Measurements from ENCODE around the gene MYO9A.

Gene MYO9A

DNA sequence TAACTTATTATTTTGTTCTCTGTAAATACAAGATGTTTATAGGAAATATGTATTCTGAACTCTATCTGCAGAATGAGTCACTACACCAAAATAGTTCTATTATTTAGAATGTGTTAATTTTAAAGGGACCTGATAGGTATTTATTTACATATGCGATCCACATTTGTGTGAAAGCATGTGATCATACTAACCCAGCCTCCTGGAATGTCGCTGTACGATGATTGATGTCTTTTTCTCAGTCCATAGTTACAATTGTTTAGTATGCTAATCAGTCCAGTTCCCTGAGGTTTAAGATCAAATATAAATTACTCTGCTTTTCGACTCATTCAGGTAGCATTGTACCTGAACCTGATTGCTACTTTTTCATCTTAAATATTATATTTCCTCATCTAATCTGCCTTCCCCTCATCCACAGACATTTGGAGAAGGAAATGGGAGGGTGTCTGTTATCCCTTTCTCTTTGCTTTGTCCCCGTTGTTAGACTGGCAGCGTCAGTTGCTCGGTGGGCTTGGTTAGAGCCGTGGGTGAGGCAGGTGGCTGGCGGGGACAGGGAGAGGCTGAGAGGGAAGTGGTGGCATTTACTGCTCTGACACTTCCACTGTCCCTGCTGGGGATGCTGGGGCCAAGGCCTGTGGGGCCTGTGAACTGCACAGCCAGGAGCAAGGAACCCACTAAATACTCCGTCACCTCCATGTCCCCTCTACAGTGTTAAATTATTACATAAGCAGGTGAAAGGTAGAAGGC lies 335.4 kb downstream of the MYO9A start:
- DNase-seq (ENCODE audit: low spot score): no peak

DNA sequence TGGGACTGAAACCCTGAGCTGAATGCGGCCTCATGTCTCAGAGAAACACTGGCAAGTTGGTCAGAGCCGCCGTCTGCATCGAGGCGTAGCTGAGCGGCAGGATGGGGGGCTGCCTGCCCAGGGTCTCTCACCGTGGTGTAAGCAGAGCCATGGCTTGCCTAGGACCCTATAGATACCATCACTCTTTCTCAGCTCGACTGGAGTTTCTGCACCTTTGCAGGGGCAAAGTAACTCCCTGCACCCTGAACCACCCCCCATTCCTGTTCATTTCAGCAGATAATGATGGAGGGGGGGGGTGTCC lies 336.0 kb downstream of the MYO9A start:
- no peak for DNase-seq (ENCODE audit: low spot score)

DNA sequence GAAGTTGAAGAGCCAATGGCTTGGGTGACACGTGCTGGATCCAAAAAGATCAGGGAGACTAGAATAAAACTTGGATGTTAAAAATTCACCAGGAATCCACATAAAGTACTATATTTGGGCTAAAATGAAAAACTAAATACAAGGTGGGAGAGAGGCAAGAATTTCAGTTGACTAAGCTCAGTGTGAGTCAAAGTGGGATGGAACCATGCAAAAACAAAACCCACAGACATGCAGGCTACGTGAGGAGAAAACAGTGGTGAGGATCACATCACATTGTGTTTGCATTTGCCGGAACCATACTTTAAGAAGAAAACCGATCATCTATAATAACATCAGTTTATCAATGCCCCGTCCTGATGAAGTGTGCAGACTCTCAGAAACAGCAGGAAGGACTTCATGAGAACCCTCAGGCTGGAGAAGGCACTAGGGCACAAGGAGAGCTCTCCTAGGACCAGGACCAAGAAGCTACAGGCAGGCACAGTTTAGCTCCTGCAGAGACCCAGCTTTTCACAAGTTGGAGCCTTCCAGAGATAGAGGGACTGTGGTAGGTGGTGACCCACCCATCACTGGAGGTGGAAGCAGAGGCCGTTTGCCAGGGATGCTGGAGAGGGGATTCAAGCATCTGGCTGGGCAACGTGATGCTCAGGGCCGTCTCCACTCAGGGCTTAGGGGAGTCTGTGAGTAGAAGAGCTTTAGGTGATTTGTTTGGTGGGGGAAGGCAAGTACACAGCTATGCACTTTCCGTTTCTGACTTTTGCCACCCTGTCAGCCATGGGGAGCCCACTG lies 336.6 kb downstream of the MYO9A start:
- no peak for DNase-seq (ENCODE audit: low spot score)

- peak; percentile 54 for DNase-seq (ENCODE audit: low spot score)
These were observed 337.6 kb downstream of the MYO9A start for GRCh38 chr15:71780115-71780976.

DNA sequence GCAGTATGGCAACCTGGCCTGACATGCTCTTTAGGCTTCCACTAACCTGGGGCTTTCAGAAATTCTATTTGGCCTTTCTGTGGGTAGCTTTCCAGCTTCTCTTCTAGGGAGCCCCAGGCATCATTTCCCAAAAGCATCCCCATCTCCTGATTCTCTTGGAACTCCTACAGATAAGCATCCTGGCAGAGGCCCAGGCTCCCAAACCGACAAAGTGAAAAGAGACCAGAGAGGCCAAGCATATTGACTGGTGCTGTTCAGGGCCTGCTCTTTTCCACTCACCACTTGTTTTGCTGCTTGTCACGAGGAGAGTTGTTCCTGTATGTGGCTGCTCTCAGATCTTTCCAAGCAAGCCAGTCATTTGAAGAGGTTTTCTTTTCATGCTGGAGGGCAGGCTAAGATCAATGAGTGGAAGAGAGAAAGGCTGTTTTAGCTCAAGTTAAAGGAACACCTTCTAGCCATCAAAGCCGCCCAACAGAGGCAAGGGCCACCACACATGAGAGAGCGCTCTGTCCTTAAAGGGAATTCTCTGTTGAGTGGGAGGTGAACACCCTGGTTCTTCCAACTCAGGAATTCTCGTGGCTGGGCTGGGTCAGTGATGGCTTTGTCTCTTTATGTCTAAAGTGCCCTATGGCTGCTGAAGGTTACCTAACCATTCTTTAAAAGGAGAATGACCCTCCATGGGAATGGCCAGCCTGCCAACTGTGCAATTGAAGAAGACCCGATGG lies 338.7 kb downstream of the MYO9A start:
- DNase-seq (ENCODE audit: low spot score): no peak

- no peak for DNase-seq (ENCODE audit: low spot score)
These were observed 340.6 kb downstream of the MYO9A start for GRCh38 chr15:71777216-71777943.

DNA sequence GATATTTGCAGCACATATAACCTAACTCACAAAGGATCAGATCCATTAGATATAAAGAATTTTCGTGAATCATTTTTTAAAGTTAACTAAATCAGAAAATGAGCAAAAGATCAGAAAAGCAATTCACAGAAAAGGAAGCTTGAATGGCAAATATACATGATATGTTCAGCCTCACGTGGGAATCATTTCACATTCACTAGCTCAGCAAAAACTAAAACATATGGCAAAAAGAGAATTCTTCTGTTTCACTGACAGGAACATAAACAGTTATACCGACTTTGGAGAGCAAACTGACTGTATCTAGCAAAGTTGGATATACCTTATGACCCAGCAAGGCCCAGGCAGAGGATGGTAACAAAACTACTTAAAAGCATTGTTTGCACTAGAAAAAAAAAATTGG lies 341.6 kb downstream of the MYO9A start:
- no peak for DNase-seq (ENCODE audit: low spot score)

- no peak for DNase-seq (ENCODE audit: low spot score)
These were observed 342.1 kb downstream of the MYO9A start for GRCh38 chr15:71775856-71776255.

DNA sequence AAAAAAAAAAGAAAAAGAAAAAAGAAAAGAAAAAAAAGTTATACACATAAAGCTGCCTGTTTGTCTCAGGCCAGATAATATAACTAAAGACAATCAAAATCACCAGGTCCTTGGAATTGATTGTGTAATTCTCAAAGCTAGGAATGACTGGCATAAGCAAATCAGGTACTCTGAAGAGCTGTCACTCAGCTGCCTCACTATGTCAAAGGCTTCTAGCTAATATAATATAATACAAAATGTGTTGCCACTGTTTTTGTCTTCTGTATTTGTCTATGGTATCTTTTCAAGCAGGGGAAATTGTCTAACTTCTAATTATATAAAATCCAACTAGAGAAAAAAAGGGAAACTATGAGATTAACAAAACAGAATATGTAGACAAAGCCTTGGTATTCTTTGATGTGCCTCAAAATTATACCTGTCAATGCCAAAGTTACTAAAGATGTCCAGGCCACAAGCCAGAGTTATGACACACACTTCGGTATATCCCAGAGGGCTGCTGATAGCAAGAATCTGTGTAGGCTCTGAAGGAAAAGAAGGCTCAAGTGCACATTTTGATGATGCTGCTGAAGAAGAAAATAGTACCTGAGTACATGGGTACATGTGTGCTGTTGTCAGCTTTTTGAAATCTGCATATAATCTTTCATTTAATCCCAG lies 344.6 kb downstream of the MYO9A start:
- DNase-seq (ENCODE audit: low spot score): no peak

All from hepatic stellate cell (primary cell).